Activated naive CD4-positive, alpha-beta T cell treated with anti-CD3 and anti-CD28 coated beads, Interleukin-2, amount 50 U/mL, for 72 hours (primary cell): ENCODE measurements around the gene PAX8. TPM values are rescaled to one million over a fixed set of nuclear protein-coding genes. Genes with fewer than 3 reads are reported as not detected.

Experiments
- ATAC-seq, 2 donors: fragments of 150-1000 bp; cut with Tn5 transposase; 2 replicates each; pipeline ENCODE4 v1.10.0; 2021; ENCODE audit warnings: mild to moderate bottlenecking in 2 of 2, moderate library complexity in 2 of 2
- DNase-seq, 2 donors: peaks; one replicate each; pipeline ENCODE4 v3.0.0; 2021 to 2022; ENCODE audit warnings: low spot score in 2 of 2
- H3K27ac Mint-ChIP-seq, 2 donors: one replicate each; pipeline ENCODE4 v1.8.0; 2022; ENCODE audit warnings: mild to moderate bottlenecking in 2 of 2, mixed read lengths in 2 of 2
- H3K36me3 Mint-ChIP-seq, 2 donors: one replicate each; pipeline ENCODE4 v1.8.0; 2022; ENCODE audit warnings: mixed read lengths in 2 of 2
- H3K9me3 Mint-ChIP-seq, 2 donors: one replicate each; pipeline ENCODE4 v1.8.0; 2022; ENCODE audit warnings: mixed read lengths in 2 of 2
- total RNA-seq, 2 donors: library from RNA; stranded (reverse); gene quantifications; one replicate each; pipeline ENCODE4 v1.2.3, GENCODE V29; 2022

The PAX8 gene
- total RNA-seq, 2 donors from 2014 or later: 0.35 to 1.3 TPM

GRCh38 chr2:113178069-113178746, 100.5 kb downstream of the PAX8 start:
- Mint-ChIP-seq H3K27ac (peak overlapping the region; percentile 0 to 69), H3K36me3 (peaks cover 27 to 57% of the 10 kb centered on the region in 2 donors), H3K9me3 (no peaks in the 10 kb centered on the region)
- ATAC-seq (no peak), DNase-seq (no peak)

DNA sequence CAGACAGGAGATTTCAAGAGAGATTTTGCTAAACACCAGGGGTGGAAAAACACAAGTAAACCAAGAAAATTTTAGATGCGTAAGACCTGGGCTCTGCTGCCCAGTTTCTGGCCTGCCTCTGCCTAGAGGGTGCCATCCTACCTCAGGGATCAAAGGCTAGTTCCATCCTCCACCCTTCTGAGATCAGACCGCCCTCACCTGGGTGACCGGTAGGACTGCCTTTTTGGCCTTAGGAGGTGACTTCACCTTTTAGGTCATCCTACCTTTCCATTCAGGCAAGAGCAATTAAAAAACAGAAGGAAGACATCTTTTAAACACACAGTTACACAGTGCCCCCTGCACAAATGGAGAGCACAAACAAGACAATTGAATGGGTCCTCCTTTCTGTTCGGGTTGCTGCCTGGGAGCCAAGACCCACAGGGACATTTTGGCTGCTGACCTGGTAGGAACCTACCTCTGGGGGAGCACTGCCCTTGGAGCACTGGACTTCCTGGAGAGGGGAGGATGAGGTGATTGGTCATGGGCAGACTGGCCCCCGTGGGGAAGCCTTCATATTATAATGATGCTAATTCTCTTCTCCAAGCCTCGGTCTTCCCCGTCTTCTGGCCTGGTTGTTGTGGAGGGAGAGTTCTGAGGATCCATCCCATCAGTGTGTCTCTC, 101.9 kb downstream of the PAX8 start:
- H3K36me3 Mint-ChIP-seq: peaks cover 27 to 59% of the 10 kb centered on the region in 2 donors
- DNase-seq: no peak
- peak overlapping the region; percentile 83 to 93 for H3K27ac Mint-ChIP-seq
- H3K9me3 Mint-ChIP-seq: no peaks in the 10 kb centered on the region
- ATAC-seq: no peak

- H3K27ac Mint-ChIP-seq: peak overlapping the region; percentile 86 to 93
- DNase-seq (no peak), ATAC-seq (no peak)
- peaks cover 35 to 67% of the 10 kb centered on the region in 2 donors for H3K36me3 Mint-ChIP-seq
- peaks cover 3 to 4% of the 10 kb centered on the region in 2 donors for H3K9me3 Mint-ChIP-seq
Observed at GRCh38 chr2:113175736-113176695, 102.7 kb downstream of the PAX8 start.

- peak; percentile 66 to 73 for ATAC-seq
- H3K9me3 Mint-ChIP-seq: peaks cover 5% of the 10 kb centered on the region in 2 donors
- H3K27ac Mint-ChIP-seq: peak overlapping the region; percentile 86 to 93
- peaks cover 36 to 63% of the 10 kb centered on the region in 2 donors for H3K36me3 Mint-ChIP-seq
- DNase-seq: peak; percentile 62 to 84
Observed at GRCh38 chr2:113175042-113175628, 103.6 kb downstream of the PAX8 start.

DNA sequence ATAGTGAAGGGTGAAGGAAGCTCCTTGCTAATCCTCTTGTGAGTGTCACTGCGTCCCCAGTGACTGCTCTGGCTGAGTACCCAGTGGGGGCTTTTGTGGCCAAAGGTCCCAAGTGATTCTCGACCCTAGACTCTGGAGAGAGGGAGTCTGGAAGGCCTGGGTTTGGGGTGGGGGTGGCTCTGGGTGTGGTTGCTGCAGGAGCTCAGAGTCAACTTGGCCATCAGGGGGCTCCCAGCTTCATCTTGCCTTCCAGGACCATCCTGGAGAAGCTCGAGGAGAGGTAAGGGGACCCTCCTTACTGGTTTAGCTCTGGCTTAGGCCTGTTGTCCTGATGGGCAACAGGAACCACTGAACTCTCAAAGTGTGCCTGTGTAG, 104.4 kb downstream of the PAX8 start:
- peaks cover 36 to 68% of the 10 kb centered on the region in 2 donors for H3K36me3 Mint-ChIP-seq
- H3K9me3 Mint-ChIP-seq: peaks cover 5% of the 10 kb centered on the region in 2 donors
- ATAC-seq (no peak), DNase-seq (no peak)
- peak overlapping the region; percentile 93 to 96 for H3K27ac Mint-ChIP-seq

DNA sequence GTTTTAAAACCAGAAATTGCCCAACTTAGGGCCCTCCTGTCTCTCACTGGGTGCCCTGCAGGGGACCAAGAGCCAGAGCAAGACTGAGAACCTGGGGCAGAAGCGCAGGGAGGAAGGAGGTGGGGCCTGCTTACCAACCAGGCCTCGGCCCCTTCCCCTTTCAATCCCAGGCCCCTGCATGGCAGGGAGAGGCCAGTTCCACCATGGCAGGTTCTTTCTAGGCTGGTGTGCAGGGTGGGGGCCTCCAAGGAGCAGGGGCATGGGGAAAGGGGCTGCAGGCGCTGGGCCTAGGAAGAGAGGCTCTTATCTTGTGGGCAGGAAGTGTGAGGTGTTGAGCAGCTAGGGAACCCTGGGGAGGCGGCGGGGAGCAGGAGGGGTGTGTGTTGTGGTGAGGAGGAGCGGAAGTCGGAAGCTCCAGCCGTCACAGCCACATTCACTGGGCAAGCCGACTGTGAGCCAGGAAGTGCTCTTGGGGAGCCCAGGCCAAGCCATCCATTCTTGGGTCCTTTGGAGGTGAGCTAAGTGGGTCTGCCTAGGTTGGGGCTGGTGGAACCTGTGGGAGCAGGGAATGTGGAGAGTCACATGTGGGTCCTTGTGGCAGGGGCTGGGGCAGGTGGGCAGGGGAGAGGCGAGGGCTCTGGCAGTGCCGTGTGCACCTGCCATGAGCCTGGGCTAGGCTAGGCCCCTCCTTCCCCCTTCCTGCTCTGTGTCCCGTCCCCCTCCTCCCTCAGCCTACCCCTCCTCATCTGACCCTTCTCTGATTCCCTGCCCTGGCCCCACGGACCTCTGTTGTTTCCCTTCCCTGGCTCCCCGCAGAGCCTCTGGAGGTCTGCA, 105.0 kb downstream of the PAX8 start, which contains the start of gene PSD4:
Gene PSD4, plus strand, starts transcription at position 430 of the 834 bp plus-strand sequence. CDS start 8,486 bp downstream, outside the sequence.
- peaks cover 5% of the 10 kb centered on the region in 2 donors for H3K9me3 Mint-ChIP-seq
- peak; percentile 79 to 89 for ATAC-seq
- H3K27ac Mint-ChIP-seq: peak within 1 kb of the TSS; percentile 93 to 96
- DNase-seq: peak; percentile 78 to 91
- H3K36me3 Mint-ChIP-seq: peaks cover 32 to 63% of the 10 kb centered on the region in 2 donors

- peaks cover 32 to 55% of the 10 kb centered on the region in 2 donors for H3K36me3 Mint-ChIP-seq
- H3K9me3 Mint-ChIP-seq: peaks cover 5% of the 10 kb centered on the region in 2 donors
- H3K27ac Mint-ChIP-seq: peak overlapping the region; percentile 93 to 96
- ATAC-seq (no peak), DNase-seq (no peak)
Observed at GRCh38 chr2:113172721-113173541, 105.8 kb downstream of the PAX8 start.

DNA sequence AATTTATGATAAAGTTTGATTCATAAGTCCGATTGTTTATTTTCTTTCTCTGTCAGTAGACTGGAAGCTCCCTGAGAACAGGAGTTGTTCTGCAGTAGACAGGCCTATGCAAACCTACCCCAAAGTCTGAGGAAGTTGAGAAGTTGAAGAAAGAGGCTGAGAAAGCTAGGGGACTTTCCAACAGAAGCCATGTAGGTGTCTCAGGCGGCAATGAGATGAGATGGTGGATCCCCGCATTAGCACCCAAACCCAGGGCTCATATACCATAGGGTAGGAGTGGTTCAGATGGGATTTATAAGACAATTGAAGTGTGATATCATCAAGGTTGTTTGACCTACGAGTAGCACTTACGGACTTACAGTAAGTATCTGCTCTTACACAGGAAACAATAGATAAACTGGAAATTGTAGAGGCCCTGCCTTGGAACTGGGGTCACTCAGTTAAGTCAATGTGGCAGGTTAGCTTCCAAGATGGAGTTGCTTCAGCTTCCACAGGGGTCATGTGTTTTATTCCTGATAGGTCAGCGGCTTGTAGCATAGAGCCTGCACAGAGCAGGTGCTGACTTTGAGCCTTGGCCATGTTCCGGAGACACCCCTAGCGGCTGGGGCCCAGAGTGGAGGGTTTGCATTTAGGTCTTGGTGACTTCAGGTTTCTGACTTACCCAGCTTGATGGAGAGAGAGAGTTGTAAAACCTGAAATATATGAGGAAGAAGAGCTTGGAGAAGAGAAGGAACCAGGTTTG, 107.2 kb downstream of the PAX8 start:
- Mint-ChIP-seq H3K36me3 (peaks cover 20 to 43% of the 10 kb centered on the region in 2 donors), H3K27ac (peak overlapping the region in 1 of 2 donors; percentile 81), H3K9me3 (peaks cover 5% of the 10 kb centered on the region in 2 donors)
- DNase-seq (no peak), ATAC-seq (peak in 1 of 2 donors; percentile 17)

DNA sequence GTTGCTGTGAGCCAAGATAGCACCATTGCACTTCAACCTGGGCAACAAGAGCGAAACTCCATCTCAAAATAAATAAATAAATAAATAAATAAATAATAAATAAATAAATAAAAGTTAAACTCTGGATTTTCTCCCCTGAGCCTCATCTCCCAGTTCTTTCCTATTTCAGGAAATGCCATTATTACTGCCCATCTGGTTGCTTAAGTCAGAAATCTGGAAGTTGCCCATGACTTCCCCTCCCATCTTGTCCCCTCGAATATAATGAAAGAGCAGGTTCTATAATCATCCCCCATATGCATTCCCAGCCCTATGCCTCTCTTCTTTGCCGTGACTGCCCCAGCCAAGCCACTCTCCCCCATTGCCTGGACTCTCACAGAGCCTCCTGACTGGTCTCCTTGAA, 109.1 kb downstream of the PAX8 start:
- no peak for ATAC-seq
- Mint-ChIP-seq H3K9me3 (peaks cover 5% of the 10 kb centered on the region in 2 donors), H3K36me3 (peaks cover 10 to 29% of the 10 kb centered on the region in 2 donors)

DNA sequence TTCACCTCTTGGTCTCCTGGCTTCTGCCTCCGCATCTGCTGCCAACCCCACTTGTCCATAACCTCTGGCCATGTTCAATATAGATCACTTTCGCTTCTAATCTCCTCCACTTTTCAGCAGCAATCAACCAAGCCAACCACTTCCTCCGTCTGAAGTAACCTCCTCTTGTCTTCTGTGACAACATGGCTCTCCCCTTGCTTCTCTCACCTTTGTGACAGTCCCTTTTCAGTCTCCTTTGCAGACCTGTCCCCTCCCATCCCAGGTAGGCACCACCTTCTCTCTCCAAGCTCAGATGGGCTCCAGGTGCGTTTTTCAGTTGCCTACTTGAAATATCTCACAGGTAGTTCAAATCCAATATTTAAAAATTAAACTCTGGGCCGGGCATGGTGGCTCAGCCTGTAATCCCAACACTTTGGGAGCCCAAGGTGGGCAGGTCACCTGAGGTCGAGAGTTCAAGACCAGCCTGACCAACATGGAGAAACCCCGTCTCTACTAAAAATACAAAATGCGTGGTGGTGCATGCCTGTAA, 109.7 kb downstream of the PAX8 start:
- Mint-ChIP-seq H3K9me3 (peaks cover 5% of the 10 kb centered on the region in 2 donors), H3K36me3 (peaks cover 10 to 23% of the 10 kb centered on the region in 2 donors), H3K27ac (peak overlapping the region; percentile 93 to 94)
- ATAC-seq (peak in 1 of 2 donors; percentile 7), DNase-seq (no peak)

More for the DNA sequence above, 109.1 kb downstream of the PAX8 start:
- no peak for DNase-seq
- peak overlapping the region in 1 of 2 donors; percentile 94 for H3K27ac Mint-ChIP-seq

GRCh38 chr2:113167962-113168340, 110.8 kb downstream of the PAX8 start:
- ATAC-seq (no peak), DNase-seq (no peak)
- peaks cover 10 to 20% of the 10 kb centered on the region in 2 donors for H3K36me3 Mint-ChIP-seq
- H3K27ac Mint-ChIP-seq: peak overlapping the region; percentile 93 to 94
- H3K9me3 Mint-ChIP-seq: peaks cover 5% of the 10 kb centered on the region in 2 donors

DNA sequence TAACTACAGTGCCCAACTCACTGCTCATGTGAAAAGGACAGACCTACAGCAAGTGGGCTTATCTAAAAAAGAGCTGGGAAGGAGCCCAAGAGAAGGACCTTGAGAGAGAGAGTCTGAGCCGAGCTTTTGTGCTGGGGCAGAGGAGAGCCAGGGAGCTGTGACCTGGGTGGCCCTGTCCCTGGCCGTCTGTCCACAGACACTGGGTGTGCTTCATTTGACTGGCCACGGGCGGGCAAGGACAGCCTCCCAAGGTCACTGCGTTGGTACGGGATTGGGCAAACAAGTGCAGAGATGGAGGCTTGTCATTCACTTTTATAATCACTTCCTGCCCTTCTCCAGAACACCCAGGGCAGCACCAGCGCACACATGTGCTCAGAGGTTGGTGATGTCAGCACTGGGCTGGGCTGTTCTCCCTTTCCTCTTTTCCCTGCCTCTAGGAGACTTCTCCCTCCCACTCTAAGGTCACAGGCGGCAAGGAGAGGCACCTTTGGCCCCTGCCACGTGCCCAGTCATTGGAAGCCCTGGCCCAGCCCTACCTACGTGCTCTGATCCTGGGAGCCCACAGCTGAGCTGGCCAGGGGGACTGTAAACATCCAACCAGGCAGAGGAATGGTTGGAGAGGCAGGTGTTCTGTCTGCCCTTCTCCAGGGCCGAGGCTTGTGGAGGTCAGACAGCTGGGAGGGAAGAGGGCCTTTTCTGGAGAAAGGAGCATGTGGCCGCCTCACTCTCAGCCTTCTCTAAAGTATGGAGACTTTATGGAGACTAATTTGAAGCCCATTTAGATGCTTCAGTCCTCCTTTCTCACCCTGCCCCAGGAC, 111.4 kb downstream of the PAX8 start:
- H3K27ac Mint-ChIP-seq: peak overlapping the region; percentile 94 to 96

DNA sequence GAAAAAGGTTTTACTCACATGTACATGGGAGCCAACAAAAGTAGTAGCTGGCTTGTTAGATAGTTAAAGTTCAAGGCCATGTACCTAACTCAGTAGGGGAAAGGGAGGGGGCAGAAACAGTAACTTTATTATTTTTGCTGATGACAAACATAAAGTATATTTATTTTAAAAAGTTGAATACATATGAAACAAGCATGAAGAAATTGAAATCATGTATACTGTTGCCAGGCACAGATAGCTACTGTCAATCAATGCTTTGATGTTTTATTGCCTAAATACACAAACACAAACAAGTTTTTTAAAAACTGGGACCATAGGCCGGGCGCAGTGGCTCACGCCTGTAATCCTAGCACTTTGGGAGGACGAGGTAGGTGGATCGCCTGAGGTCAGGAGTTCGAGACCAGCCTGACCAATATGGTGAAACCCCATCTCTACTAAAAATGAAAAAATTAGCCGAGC, 112.5 kb downstream of the PAX8 start:
- Mint-ChIP-seq H3K9me3 (peaks cover 3% of the 10 kb centered on the region in 2 donors), H3K36me3 (peaks cover 3 to 12% of the 10 kb centered on the region in 2 donors), H3K27ac (no peak overlapping the region)
- ATAC-seq (no peak), DNase-seq (no peak)

More for the DNA sequence above, 111.4 kb downstream of the PAX8 start:
- H3K36me3 Mint-ChIP-seq: peaks cover 10 to 20% of the 10 kb centered on the region in 2 donors
- peaks cover 5% of the 10 kb centered on the region in 2 donors for H3K9me3 Mint-ChIP-seq
- ATAC-seq (peak; percentile 80 to 83), DNase-seq (no peak)
